HG03103 (cell line): ENCODE data around the gene MYCT1.

ENCODE experiments used
- ATAC-seq: cut with Tn5 transposase; IDR thresholded peaks from one replicate; pipeline ENCODE4 v1.9.1; 2021; ENCODE audit warnings: low read depth; ENCODE audit not compliant: unreplicated experiment

The MYCT1 gene

GRCh38 chr6:152720974-152721373 lies 23.3 kb downstream of the MYCT1 start:
- ATAC-seq = no peak

GRCh38 chr6:152721956-152722355 lies 24.3 kb downstream of the MYCT1 start:
- no peak for ATAC-seq

- ATAC-seq = no peak
Observed at GRCh38 chr6:152723398-152723797, 25.7 kb downstream of the MYCT1 start.

- ATAC-seq = no peak
Observed at GRCh38 chr6:152726313-152726712, 28.6 kb downstream of the MYCT1 start.

- no peak for ATAC-seq
Observed at GRCh38 chr6:152727507-152727906, 29.8 kb downstream of the MYCT1 start.

GRCh38 chr6:152734630-152735029 lies 36.9 kb downstream of the MYCT1 start:
- ATAC-seq = no peak

GRCh38 chr6:152736687-152737273 lies 39.1 kb downstream of the MYCT1 start:
- no peak for ATAC-seq

GRCh38 chr6:152745509-152746171 lies 47.9 kb downstream of the MYCT1 start:
- ATAC-seq = no peak

GRCh38 chr6:152746172-152746553 lies 48.5 kb downstream of the MYCT1 start:
- no peak for ATAC-seq

- ATAC-seq = no peak
Observed at GRCh38 chr6:152748843-152749242, 51.1 kb downstream of the MYCT1 start.

GRCh38 chr6:152749336-152749735 lies 51.6 kb downstream of the MYCT1 start:
- no peak for ATAC-seq

GRCh38 chr6:152750694-152751093 lies 53.0 kb downstream of the MYCT1 start, which contains the start of gene VIP:
VIP (plus strand) TSS chr6:152750797; CDS start chr6:152752178, 1,381 bp downstream.
- ATAC-seq = no peak

- ATAC-seq = no peak
Observed at GRCh38 chr6:152765331-152765730, 67.6 kb downstream of the MYCT1 start.

- no peak for ATAC-seq
Observed at GRCh38 chr6:152769159-152769558, 71.5 kb downstream of the MYCT1 start.

GRCh38 chr6:152769993-152770392 lies 72.3 kb downstream of the MYCT1 start:
- no peak for ATAC-seq

- no peak for ATAC-seq
Observed at GRCh38 chr6:152771061-152771687, 73.5 kb downstream of the MYCT1 start.
